WTC11 (cell line): ENCODE results near the gene OPN5. TPM values are rescaled to one million over a fixed set of nuclear protein-coding genes. Genes with fewer than 3 reads are reported as not detected.

Source experiments
- ATAC-seq: fragments of 200-7000 bp; cut with Tn5 transposase; 2 replicates; pipeline ENCODE4 v1.10.0; 2021; ENCODE audit warnings: mild to moderate bottlenecking, moderate library complexity
- CTCF ChIA-PET: fragments of 300-600 bp; sonication (Branson Sonifier 250); formaldehyde crosslinking; loops from one replicate; lab custom pipeline; 2021; ENCODE audit warnings: antibody characterized with exemption; lab: Charles Lee
- POLR2A ChIA-PET: fragments of 350-600 bp; sonication (Branson Sonifier 250); formaldehyde crosslinking; loops from one replicate; lab custom pipeline; 2021; ENCODE audit warnings: antibody characterized with exemption; lab: Charles Lee
- DNase-seq: peaks from one replicate; pipeline ENCODE4 v3.0.0; 2021; ENCODE audit warnings: low spot score
- H3K27ac Mint-ChIP-seq: 2 replicates; pipeline ENCODE4 v1.8.0; 2021; ENCODE audit warnings: mixed read lengths
- H3K27me3 Mint-ChIP-seq: 2 replicates; pipeline ENCODE4 v1.8.0; 2021; ENCODE audit warnings: low read depth, mild to moderate bottlenecking, moderate library complexity, mixed read lengths
- H3K36me3 Mint-ChIP-seq: 2 replicates; pipeline ENCODE4 v1.8.0; 2021; ENCODE audit warnings: mixed read lengths
- H3K4me1 Mint-ChIP-seq: 2 replicates; pipeline ENCODE4 v1.8.0; 2022; ENCODE audit warnings: mixed read lengths
- H3K4me3 Mint-ChIP-seq: 2 replicates; pipeline ENCODE4 v1.8.0; 2021; ENCODE audit warnings: mild to moderate bottlenecking, moderate library complexity, mixed read lengths
- H3K9me3 Mint-ChIP-seq: 2 replicates; pipeline ENCODE4 v1.8.0; 2021; ENCODE audit warnings: mixed read lengths
- AFF4 ChIP-seq: sonication (generic); formaldehyde crosslinking; IDR thresholded peaks from 2 replicates; pipeline ENCODE4 v1.8.1; 2023; ENCODE audit warnings: mild to moderate bottlenecking, missing genetic modification reagents, borderline replicate concordance
- EMX1 ChIP-seq: fragments of 250-450 bp; sonication (Bioruptor Pico); IDR thresholded peaks from 2 replicates; pipeline ENCODE4 v1.8.0; 2021; ENCODE audit warnings: mild to moderate bottlenecking
- ERG ChIP-seq: fragments of 250-450 bp; sonication (Bioruptor Pico); IDR thresholded peaks from 2 replicates; pipeline ENCODE4 v1.8.0; 2021; ENCODE audit warnings: mild to moderate bottlenecking
- ESRRA ChIP-seq: sonication (generic); formaldehyde crosslinking; IDR thresholded peaks from 2 replicates; pipeline ENCODE4 v1.8.1; 2022; ENCODE audit warnings: mild to moderate bottlenecking, missing genetic modification reagents, borderline replicate concordance
- FOXJ3 ChIP-seq: sonication (generic); formaldehyde crosslinking; IDR thresholded peaks from 2 replicates; pipeline ENCODE4 v1.9.0; 2021; ENCODE audit warnings: missing genetic modification reagents, mild to moderate bottlenecking, borderline replicate concordance
- HMGA2 ChIP-seq: fragments of 250-450 bp; sonication (Bioruptor Pico); IDR thresholded peaks from 2 replicates; pipeline ENCODE4 v1.4.0; 2021; ENCODE audit warnings: mild to moderate bottlenecking, moderate library complexity
- HMGXB4 ChIP-seq: sonication (generic); formaldehyde crosslinking; IDR thresholded peaks from 2 replicates; pipeline ENCODE4 v1.8.1; 2023; ENCODE audit warnings: mild to moderate bottlenecking, moderate library complexity, missing genetic modification reagents
- IRF2 ChIP-seq: sonication (generic); formaldehyde crosslinking; IDR thresholded peaks from 2 replicates; pipeline ENCODE4 v1.8.0; 2022; ENCODE audit warnings: low read depth, missing genetic modification reagents, borderline replicate concordance
- NFYB ChIP-seq: sonication (generic); formaldehyde crosslinking; conservative IDR thresholded peaks from 2 replicates; pipeline ENCODE4 v1.8.0; 2022; ENCODE audit warnings: low read depth, missing genetic modification reagents
- NR3C1 ChIP-seq: sonication (generic); formaldehyde crosslinking; conservative IDR thresholded peaks from 2 replicates; pipeline ENCODE4 v1.8.1; 2023; ENCODE audit warnings: low read depth, mild to moderate bottlenecking, missing genetic modification reagents
- OVOL2 ChIP-seq: fragments of 250-450 bp; sonication (Bioruptor Pico); IDR thresholded peaks from 2 replicates; pipeline ENCODE4 v1.9.0; 2021; ENCODE audit warnings: mild to moderate bottlenecking, borderline replicate concordance
- ZMAT4 ChIP-seq: fragments of 250-450 bp; sonication (Bioruptor Pico); IDR thresholded peaks from 2 replicates; pipeline ENCODE4 v1.9.0; 2021; ENCODE audit warnings: mild to moderate bottlenecking
- ZNF512 ChIP-seq: sonication (generic); formaldehyde crosslinking; IDR thresholded peaks from 2 replicates; pipeline ENCODE4 v1.8.1; 2022; ENCODE audit warnings: missing genetic modification reagents, borderline replicate concordance
- ZNF671 ChIP-seq: fragments of 250-450 bp; sonication (Bioruptor Pico); IDR thresholded peaks from 2 replicates; pipeline ENCODE4 v1.8.0; 2021; ENCODE audit warnings: mild to moderate bottlenecking
- total RNA-seq: library from RNA; stranded (reverse); gene quantifications from 3 replicates; pipeline ENCODE4 v1.2.3, GENCODE V29; 2021
- TF ChIP-seq, protein P1 (sequence below): sonication (generic); formaldehyde crosslinking; IDR thresholded peaks from 2 replicates; pipeline ENCODE4 v1.8.1; 2023; ENCODE audit warnings: mild to moderate bottlenecking, missing genetic modification reagents, moderate library complexity
- TF ChIP-seq, protein P2 (sequence below): fragments of 200-600 bp; IDR thresholded peaks from 2 replicates; pipeline ENCODE4 v1.8.0; 2022; ENCODE audit warnings: antibody characterized with exemption

OPN5 gene
- total RNA-seq, 1 experiment from 2014 or later = not detected

- TF ChIP-seq NR3C1 (CRISPR knock-in tag) (no peak), IRF2 (CRISPR knock-in tag) (no peak), AFF4 (CRISPR knock-in tag) (no peak), ZNF671 (CRISPR knock-in tag) (no peak)
- TF ChIP-seq, all 79 proteins: peak for 0
These were observed 45.6 kb upstream of the OPN5 start (continued) for GRCh38 chr6:47736083-47736700.

- Mint-ChIP-seq H3K27me3 (no peaks in the 10 kb centered on the region), H3K4me3 (no peak overlapping the region), H3K4me1 (peaks cover 50% of the 10 kb centered on the region), H3K36me3 (no peaks in the 10 kb centered on the region), H3K27ac (no peak overlapping the region), H3K9me3 (no peaks in the 10 kb centered on the region)
- no peak for TF ChIP-seq ZNF512 (CRISPR knock-in tag)
- TF ChIP-seq, protein P1, sequence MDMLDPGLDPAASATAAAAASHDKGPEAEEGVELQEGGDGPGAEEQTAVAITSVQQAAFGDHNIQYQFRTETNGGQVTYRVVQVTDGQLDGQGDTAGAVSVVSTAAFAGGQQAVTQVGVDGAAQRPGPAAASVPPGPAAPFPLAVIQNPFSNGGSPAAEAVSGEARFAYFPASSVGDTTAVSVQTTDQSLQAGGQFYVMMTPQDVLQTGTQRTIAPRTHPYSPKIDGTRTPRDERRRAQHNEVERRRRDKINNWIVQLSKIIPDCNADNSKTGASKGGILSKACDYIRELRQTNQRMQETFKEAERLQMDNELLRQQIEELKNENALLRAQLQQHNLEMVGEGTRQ (CRISPR knock-in tag) = no peak
- no peak for TF ChIP-seq FOXJ3 (CRISPR knock-in tag)
- TF ChIP-seq NR3C1 (CRISPR knock-in tag) = no peak
- no peak for TF ChIP-seq HMGA2
- TF ChIP-seq OVOL2 (CRISPR knock-in tag) = no peak
- TF ChIP-seq, protein P2, sequence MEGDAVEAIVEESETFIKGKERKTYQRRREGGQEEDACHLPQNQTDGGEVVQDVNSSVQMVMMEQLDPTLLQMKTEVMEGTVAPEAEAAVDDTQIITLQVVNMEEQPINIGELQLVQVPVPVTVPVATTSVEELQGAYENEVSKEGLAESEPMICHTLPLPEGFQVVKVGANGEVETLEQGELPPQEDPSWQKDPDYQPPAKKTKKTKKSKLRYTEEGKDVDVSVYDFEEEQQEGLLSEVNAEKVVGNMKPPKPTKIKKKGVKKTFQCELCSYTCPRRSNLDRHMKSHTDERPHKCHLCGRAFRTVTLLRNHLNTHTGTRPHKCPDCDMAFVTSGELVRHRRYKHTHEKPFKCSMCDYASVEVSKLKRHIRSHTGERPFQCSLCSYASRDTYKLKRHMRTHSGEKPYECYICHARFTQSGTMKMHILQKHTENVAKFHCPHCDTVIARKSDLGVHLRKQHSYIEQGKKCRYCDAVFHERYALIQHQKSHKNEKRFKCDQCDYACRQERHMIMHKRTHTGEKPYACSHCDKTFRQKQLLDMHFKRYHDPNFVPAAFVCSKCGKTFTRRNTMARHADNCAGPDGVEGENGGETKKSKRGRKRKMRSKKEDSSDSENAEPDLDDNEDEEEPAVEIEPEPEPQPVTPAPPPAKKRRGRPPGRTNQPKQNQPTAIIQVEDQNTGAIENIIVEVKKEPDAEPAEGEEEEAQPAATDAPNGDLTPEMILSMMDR = no peak
- no peak for TF ChIP-seq HMGXB4 (CRISPR knock-in tag)
- TF ChIP-seq EMX1 = no peak
- TF ChIP-seq ERG (CRISPR knock-in tag) = no peak
- TF ChIP-seq ESRRA (CRISPR knock-in tag) = no peak
- TF ChIP-seq ZMAT4 (CRISPR knock-in tag) = no peak
- no peak for TF ChIP-seq ZNF671 (CRISPR knock-in tag)
- TF ChIP-seq NFYB (CRISPR knock-in tag) = no peak
- POLR2A ChIA-PET = no interaction called here
- ATAC-seq = no peak
- no peak for DNase-seq
- CTCF ChIA-PET = no interaction called here
These were observed 44.4 kb upstream of the OPN5 start for GRCh38 chr6:47737406-47737805.
